Measurements from ENCODE around the gene ILDR2. TPM values are rescaled to one million over a fixed set of nuclear protein-coding genes. Genes with fewer than 3 reads are reported as not detected.

Gene ILDR2
- total RNA-seq, 1 donor from 2014 or later, result not detected

DNA sequence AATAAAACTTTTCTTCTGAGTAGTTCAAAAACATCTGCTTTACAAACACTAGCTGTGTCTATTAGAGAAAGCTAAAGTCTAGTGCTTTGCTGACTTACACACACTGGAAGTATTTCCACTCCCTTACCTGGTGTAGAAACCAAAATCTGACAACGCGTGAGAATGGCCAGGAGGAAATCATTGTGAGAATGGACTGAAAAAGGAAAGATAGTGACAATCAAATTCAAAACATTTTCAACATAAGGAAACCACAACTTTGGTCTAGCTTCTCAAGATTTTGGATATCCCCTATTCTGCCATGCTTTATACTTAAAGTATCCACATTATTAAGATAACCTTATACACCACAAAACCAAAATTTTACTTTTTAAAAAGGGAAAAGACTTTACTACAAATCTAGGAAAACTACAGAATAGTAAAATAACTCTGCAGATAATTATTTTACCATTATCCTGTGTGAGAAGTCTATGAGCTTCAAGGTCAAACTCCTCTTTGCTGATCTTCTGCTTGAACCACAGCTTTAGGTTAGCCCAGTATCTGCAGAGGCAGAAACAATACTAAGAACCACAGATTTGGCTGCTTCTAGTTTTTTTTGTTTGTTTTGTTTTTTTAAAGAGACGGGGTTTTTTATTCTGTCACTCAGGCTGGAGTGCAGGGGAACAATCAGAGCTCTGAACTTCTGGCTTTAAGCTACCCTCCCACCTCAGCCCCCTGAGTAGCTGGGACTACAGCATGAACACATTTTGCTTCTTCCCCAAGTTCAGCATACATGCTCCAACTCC, 105.8 kb downstream of the ILDR2 start:
- DNase-seq (ENCODE audit: low read depth), result no peak
- Histone ChIP-seq H3K27me3 (ENCODE audit: control insufficient read depth, insufficient read depth, low read length) (no peaks in the 10 kb centered on the region), H3K36me3 (ENCODE audit: control insufficient read depth, insufficient read depth, low read length) (peaks cover 7% of the 10 kb centered on the region), H3K4me3 (ENCODE audit: low read depth, low read length) (no peak overlapping the region)
- TF ChIP-seq CTCF (IDR thresholded peaks at IDR 0.05; ENCODE audit: insufficient read depth, low read length, severe bottlenecking), result no peak
- no peak for FAIRE-seq

- FAIRE-seq, result no peak
- Histone ChIP-seq H3K4me3 (ENCODE audit: low read depth, low read length) (no peak overlapping the region), H3K27me3 (ENCODE audit: control insufficient read depth, insufficient read depth, low read length) (no peaks in the 10 kb centered on the region), H3K36me3 (ENCODE audit: control insufficient read depth, insufficient read depth, low read length) (peaks cover 7% of the 10 kb centered on the region)
- no peak for TF ChIP-seq CTCF (IDR thresholded peaks at IDR 0.05; ENCODE audit: insufficient read depth, low read length, severe bottlenecking)
- DNase-seq (ENCODE audit: low read depth), result no peak
These were observed 106.7 kb downstream of the ILDR2 start for GRCh38 chr1:166868639-166869038.

GRCh38 chr1:166865926-166866325, 109.4 kb downstream of the ILDR2 start:
- Histone ChIP-seq H3K36me3 (ENCODE audit: control insufficient read depth, insufficient read depth, low read length) (peaks cover 11% of the 10 kb centered on the region), H3K27me3 (ENCODE audit: control insufficient read depth, insufficient read depth, low read length) (no peaks in the 10 kb centered on the region), H3K4me3 (ENCODE audit: low read depth, low read length) (no peak overlapping the region)
- FAIRE-seq (no peak), DNase-seq (ENCODE audit: low read depth) (no peak)
- TF ChIP-seq CTCF (IDR thresholded peaks at IDR 0.05; ENCODE audit: insufficient read depth, low read length, severe bottlenecking), result no peak

GRCh38 chr1:166859597-166859996, 115.7 kb downstream of the ILDR2 start:
- peaks cover 6% of the 10 kb centered on the region for H3K36me3 ChIP-seq (ENCODE audit: control insufficient read depth, insufficient read depth, low read length)
- H3K4me3 ChIP-seq (ENCODE audit: low read depth, low read length), result no peak overlapping the region
- DNase-seq (ENCODE audit: low read depth) (no peak), FAIRE-seq (no peak)
- no peak for TF ChIP-seq CTCF (IDR thresholded peaks at IDR 0.05; ENCODE audit: insufficient read depth, low read length, severe bottlenecking)
- no peaks in the 10 kb centered on the region for H3K27me3 ChIP-seq (ENCODE audit: control insufficient read depth, insufficient read depth, low read length)

GRCh38 chr1:166858726-166859419, 116.5 kb downstream of the ILDR2 start:
- no peak for TF ChIP-seq CTCF (IDR thresholded peaks at IDR 0.05; ENCODE audit: insufficient read depth, low read length, severe bottlenecking)
- Histone ChIP-seq H3K36me3 (ENCODE audit: control insufficient read depth, insufficient read depth, low read length) (peaks cover 6% of the 10 kb centered on the region), H3K4me3 (ENCODE audit: low read depth, low read length) (no peak overlapping the region), H3K27me3 (ENCODE audit: control insufficient read depth, insufficient read depth, low read length) (no peaks in the 10 kb centered on the region)
- no peak for FAIRE-seq
- no peak for DNase-seq (ENCODE audit: low read depth)

Other genes starting within 250 kb of the ILDR2 start
- 22.0 and 32.4 TPM in 2 replicates for gene POGK, start 136.1 kb downstream of the ILDR2 start, total RNA-seq
- 11.6 and 14.7 TPM in 2 replicates for gene TADA1, start 99.3 kb downstream of the ILDR2 start, total RNA-seq
- gene MAEL, start 13.7 kb upstream of the ILDR2 start, total RNA-seq, result not detected in 2 replicates
- not detected in 2 replicates for gene GPA33, start 114.8 kb upstream of the ILDR2 start, total RNA-seq
- not detected in 2 replicates for gene STYXL2, start 118.5 kb upstream of the ILDR2 start, total RNA-seq
- 3.9 and 5.1 TPM in 2 replicates for gene POU2F1, start 245.3 kb upstream of the ILDR2 start, total RNA-seq